ENCODE results near the gene A2M.

The A2M gene

DNA sequence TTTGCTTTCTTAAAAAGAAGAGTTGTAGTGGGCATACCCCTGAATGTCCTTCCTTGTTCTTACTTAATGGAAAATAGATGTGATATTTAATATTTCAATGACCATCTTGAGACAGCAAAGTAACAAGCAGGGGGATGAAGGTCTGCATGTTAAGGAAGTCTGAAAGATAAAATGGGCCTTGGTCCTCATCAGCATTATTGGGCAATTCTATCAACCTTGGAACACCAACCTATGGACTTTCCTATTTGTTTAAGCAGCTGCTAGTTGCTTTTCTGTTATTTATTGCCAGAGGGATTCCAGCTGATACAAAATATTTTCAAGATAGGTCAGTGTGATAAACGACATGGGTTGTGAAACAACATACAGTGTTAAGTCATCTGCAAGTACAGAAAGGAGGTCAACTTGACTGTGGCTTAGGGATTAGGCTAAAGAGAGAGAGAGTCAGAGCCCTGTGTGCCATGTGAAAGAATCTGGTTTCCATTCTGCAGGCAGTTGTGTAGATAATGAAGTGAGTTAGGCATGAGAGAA lies 16.4 kb upstream of the A2M start:
- Mint-ChIP-seq H3K4me3 (no peak overlapping the region), H3K4me1 (ENCODE audit: low read depth) (no peaks in the 10 kb centered on the region), H3K9me3 (peaks cover 14% of the 10 kb centered on the region), H3K36me3 (ENCODE audit: low read depth) (no peaks in the 10 kb centered on the region), H3K27me3 (peaks cover 1% of the 10 kb centered on the region), H3K27ac (no peak overlapping the region)
- intact Hi-C loops (cut with micrococcal nuclease) = no loop called here

DNA sequence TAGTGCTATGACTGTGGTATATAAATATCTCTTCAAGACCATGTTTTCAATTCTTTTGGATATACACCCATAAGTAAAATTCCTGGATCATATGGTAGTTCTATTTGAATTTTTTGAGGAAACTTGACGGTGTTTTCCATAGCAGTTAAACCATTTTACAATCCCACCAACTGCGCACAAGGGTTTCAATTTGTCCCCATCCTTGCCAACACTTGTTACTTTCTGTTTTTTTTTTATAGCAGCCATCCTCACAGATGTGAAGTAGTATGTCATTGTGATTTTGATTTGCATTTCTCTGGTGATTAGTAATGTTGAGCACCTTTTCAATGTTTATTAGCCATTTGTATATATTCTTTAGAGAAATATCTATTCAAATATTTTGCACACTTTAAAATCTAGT lies 14.5 kb upstream of the A2M start:
- H3K27ac Mint-ChIP-seq = no peak overlapping the region
- peaks cover 1% of the 10 kb centered on the region for H3K27me3 Mint-ChIP-seq
- peaks cover 8% of the 10 kb centered on the region for H3K9me3 Mint-ChIP-seq
- no peak overlapping the region for H3K4me3 Mint-ChIP-seq
- no peaks in the 10 kb centered on the region for H3K4me1 Mint-ChIP-seq (ENCODE audit: low read depth)
- intact Hi-C loops (cut with micrococcal nuclease) = no loop called here
- no peaks in the 10 kb centered on the region for H3K36me3 Mint-ChIP-seq (ENCODE audit: low read depth)

DNA sequence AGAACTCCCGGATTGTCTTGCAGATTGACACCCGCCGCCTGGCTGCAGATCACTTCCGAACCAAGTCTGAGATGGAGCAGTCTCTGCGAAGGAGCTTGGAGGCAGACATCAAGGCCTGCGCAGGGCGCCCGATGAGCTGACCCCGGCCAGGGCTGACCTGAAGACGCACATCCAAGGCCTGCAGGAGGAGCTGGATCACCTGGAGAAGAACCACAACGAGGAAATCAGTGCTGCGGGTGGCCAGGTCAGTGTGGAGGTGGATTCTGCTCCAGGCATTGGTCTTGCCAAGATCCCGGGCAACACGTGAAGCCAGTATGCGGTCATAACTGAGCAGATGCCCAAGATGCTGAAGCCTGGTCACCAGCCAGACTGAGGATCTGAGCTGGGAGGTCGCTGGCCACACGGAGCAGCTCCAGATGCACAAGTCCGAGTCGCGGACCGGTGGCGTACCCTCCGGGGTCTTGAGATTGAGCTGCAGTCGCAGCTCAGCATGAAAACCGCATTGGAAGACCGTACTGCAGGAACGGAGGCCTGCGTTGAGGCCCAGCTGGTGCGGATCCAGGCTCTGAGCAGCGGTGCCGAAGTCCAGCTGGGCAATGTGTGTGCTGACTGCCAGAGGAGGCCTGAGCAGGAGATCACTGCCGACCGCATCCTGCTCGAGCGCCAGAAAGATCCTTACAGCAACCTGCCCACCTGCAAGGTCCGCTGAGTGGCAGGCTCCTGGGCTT lies 12.4 kb upstream of the A2M start:
- intact Hi-C loops (cut with micrococcal nuclease) = no loop called here
- Mint-ChIP-seq H3K27ac (no peak overlapping the region), H3K4me1 (ENCODE audit: low read depth) (no peaks in the 10 kb centered on the region), H3K27me3 (peaks cover 1% of the 10 kb centered on the region), H3K4me3 (no peak overlapping the region), H3K9me3 (peaks cover 8% of the 10 kb centered on the region), H3K36me3 (ENCODE audit: low read depth) (no peaks in the 10 kb centered on the region)

DNA sequence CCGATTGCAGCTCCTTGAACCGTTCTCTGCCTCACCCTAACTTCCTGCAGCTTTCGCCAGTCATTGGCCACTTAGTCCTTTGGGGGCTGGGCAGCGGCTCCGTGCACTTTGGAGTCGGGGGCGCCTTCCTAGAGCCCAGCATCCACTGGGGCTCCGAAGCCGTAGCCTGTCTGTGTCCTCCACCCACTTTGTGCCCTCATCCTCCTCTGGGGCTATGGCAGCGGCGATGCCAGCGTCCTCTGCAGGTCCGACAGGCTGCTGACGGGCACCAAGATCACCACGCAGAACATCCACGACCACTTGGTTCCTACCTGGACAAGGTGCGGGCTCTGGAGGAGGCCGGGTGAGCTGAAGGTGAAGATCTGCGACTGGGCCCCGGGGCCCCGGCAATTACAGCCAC lies 11.8 kb upstream of the A2M start:
- H3K4me3 Mint-ChIP-seq = no peak overlapping the region
- no peak overlapping the region for H3K27ac Mint-ChIP-seq
- H3K36me3 Mint-ChIP-seq (ENCODE audit: low read depth) = no peaks in the 10 kb centered on the region
- peaks cover 8% of the 10 kb centered on the region for H3K9me3 Mint-ChIP-seq
- intact Hi-C loops (cut with micrococcal nuclease) = no loop called here
- no peaks in the 10 kb centered on the region for H3K4me1 Mint-ChIP-seq (ENCODE audit: low read depth)
- H3K27me3 Mint-ChIP-seq = peaks cover 1% of the 10 kb centered on the region

DNA sequence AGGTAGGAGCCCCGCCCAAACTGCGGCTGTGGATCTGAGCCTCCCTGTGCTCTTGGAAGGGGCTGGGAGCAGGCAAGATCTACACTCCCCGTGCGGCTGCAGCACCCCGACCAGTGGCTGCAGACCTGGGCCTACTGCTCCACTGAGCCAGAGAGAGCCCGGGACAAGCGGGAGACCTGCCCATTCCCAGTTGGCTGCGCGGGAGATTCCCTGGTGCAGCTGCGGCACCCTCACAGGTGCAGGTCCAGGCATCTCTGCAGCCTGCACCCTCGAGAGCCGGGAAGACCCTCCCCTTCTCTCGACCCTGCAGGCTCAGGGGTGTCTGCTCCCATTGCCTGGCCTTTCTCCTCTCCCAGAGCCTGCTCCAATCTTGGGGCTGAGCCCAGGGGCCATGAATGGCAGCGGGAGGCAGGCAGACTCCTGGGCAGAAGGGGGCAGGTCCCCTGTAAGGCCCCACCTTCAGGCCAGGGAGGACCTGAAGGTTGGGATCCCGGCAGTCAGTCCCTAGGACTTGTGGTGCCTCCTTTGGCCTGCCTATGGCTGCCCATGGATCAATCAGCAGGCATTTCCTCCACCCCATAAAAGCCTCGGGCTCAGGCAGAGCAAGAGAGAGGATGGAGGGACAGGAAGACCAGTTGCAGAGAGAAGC lies 8.8 kb upstream of the A2M start:
- Mint-ChIP-seq H3K27ac (no peak overlapping the region), H3K9me3 (peaks cover under 1% of the 10 kb centered on the region), H3K36me3 (ENCODE audit: low read depth) (no peaks in the 10 kb centered on the region), H3K4me1 (ENCODE audit: low read depth) (peaks cover 8% of the 10 kb centered on the region), H3K4me3 (no peak overlapping the region), H3K27me3 (peaks cover 1% of the 10 kb centered on the region)
- intact Hi-C loops (cut with micrococcal nuclease) = no loop called here

DNA sequence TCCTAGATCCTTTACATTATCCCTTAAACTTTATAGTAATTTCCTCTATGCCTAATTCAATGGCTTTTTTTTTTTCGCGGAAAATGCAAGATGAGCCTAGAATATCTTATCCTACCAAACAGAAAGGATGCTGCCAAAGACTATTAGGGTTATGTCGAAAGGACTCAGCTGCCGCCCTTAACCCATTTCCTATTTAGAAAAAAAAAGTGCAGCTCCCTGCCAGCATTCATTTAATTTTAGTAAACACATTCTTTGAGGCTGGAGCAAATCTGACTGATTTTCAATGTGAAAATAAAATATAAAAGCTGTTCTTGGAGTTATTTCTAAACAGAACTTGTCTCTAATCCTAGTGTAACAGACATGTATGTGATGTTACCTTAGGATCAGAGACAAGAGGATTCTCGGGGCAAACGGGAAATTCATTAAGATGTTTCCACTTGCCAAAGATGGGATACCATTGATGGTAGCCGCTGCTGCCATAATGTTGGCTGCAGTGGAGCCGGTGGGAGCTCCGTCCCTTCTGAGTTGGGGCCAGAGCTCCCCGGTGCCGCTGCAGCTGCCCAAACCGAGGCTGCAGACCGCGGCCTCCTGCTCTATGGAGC lies 8.2 kb upstream of the A2M start:
- Mint-ChIP-seq H3K4me3 (no peak overlapping the region), H3K27ac (no peak overlapping the region), H3K4me1 (ENCODE audit: low read depth) (peaks cover 14% of the 10 kb centered on the region), H3K9me3 (no peaks in the 10 kb centered on the region), H3K36me3 (ENCODE audit: low read depth) (no peaks in the 10 kb centered on the region), H3K27me3 (peaks cover 1% of the 10 kb centered on the region)
- intact Hi-C loops (cut with micrococcal nuclease) = no loop called here

DNA sequence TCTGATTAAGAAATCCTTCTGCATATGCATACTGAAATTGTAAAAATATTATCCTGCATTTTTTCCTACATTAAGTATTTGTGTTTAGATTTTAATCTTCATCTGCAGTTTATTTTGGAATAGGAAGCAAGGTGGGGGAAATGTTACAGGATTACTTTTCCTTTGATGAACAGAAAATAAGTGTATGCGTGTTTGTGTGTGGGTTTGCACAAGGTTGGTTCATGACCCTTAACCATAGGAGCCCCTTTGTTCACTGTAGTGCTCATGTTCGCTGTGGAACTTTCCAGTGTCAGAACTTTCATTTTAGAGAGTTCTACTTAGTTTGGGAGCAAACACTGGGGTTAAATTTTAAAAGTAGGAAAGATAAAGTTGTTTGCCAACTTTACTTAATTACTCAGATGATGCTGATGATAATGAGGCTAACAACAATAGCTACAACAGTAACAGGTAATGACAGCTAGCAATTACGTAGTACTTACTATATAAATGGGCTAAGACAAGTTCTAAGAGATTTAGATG lies 6.4 kb upstream of the A2M start:
- Mint-ChIP-seq H3K27me3 (no peaks in the 10 kb centered on the region), H3K4me3 (no peak overlapping the region), H3K36me3 (ENCODE audit: low read depth) (no peaks in the 10 kb centered on the region), H3K4me1 (ENCODE audit: low read depth) (peaks cover 25% of the 10 kb centered on the region), H3K9me3 (no peaks in the 10 kb centered on the region), H3K27ac (no peak overlapping the region)
- intact Hi-C loops (cut with micrococcal nuclease) = no loop called here

DNA sequence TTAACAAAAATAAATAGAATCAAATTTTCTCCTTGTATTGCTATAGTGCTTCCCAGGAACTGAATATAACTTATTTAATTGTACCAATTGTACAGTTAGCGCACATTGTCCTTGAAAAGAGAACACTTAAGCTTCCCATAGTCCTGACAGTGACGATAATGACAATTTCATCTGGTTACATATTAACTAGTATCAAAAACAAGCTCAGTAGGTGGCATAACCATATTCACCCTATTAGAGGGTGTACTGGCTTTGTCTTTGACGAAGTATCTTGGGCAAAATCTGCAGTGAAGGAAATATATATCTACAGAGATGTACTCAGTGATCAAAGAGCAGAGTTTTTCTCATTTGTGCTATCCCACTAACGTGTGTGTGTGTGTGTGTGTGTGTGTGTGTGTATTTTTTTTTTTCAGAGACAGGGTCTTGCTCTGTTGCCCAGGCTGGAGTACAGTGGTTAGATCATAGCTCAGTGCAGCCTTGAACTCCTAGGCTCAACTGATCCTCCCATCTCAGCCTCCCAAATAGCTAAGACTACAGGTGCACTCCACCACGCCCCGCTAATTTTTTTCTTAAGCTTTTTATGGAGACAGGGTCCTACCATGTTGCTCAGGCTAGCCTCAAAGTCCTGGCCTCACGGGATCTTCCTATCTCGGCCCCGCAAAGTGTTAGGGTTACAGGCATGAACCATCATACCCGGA lies 4.9 kb upstream of the A2M start:
- H3K27me3 Mint-ChIP-seq = no peaks in the 10 kb centered on the region
- no peak overlapping the region for H3K27ac Mint-ChIP-seq
- no peaks in the 10 kb centered on the region for H3K9me3 Mint-ChIP-seq
- intact Hi-C loops (cut with micrococcal nuclease) = no loop called here
- H3K4me1 Mint-ChIP-seq (ENCODE audit: low read depth) = peaks cover 40% of the 10 kb centered on the region
- H3K36me3 Mint-ChIP-seq (ENCODE audit: low read depth) = no peaks in the 10 kb centered on the region
- no peak overlapping the region for H3K4me3 Mint-ChIP-seq

DNA sequence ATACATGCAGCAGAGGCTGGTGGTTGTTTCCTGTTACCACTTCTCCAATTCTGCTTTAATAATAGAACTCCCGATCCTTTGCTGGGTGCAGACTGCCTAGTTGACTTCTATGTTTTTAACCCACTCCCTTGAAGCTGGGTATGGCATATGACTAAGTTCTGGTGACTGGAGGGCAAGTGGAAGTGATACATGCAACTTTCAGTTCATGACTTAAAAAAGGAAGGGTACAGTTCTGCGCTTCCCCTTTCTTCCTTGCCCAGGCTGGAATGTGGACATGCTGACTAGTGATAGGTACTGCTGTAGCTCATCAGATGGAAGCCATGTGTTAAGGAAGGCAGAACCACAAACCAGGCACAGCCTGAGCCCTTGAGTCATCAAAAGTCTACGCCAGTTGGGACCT lies 2.4 kb upstream of the A2M start:
- peaks cover 3% of the 10 kb centered on the region for H3K36me3 Mint-ChIP-seq (ENCODE audit: low read depth)
- no peak overlapping the region for H3K4me3 Mint-ChIP-seq
- H3K9me3 Mint-ChIP-seq = no peaks in the 10 kb centered on the region
- peaks cover 52% of the 10 kb centered on the region for H3K4me1 Mint-ChIP-seq (ENCODE audit: low read depth)
- intact Hi-C loops (cut with micrococcal nuclease) = no loop called here
- peak overlapping the region; percentile 84 for H3K27ac Mint-ChIP-seq
- no peaks in the 10 kb centered on the region for H3K27me3 Mint-ChIP-seq

DNA sequence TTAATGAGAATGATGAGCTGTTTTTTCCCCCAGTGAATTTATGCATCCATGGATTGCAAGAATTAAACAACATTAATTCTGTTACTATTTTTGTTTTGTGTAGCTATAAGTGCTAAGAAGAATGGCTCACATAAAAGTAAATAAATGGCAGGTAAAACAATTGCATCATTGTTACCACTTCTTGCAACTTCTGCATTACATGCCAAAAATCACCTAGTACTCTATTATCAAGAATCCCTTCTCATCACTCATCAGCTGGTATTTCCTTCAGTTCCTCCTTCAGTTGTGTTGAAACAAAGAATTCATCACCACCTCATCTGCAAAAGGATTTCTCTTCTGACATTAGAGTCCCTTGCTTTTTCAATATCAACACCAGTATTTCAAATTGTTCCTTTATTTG lies 773 bp downstream of the A2M start:
- intact Hi-C loops (cut with micrococcal nuclease) = no loop called here
- Mint-ChIP-seq H3K27me3 (no peaks in the 10 kb centered on the region), H3K4me1 (ENCODE audit: low read depth) (peaks cover 66% of the 10 kb centered on the region), H3K27ac (peak overlapping the region; percentile 89), H3K4me3 (peak overlapping the region; percentile 61), H3K36me3 (ENCODE audit: low read depth) (peaks cover 29% of the 10 kb centered on the region), H3K9me3 (peaks cover 8% of the 10 kb centered on the region)

DNA sequence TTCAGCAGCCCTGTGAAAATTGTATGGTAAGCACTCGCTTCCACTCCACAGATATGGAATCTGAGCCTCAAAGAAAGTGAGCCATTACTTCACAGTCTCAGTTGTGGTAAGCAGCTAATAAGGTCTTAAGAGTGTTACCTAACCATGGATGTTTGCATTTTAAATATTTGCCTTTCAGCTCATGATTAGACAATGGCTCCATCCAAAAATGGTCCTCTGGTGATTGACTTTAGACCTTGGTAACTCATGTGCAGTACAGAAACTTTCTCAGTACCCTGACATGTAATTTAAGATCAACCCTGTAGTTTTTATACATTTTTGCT lies 1.8 kb downstream of the A2M start:
- intact Hi-C loops (cut with micrococcal nuclease) = no loop called here
- peaks cover 39% of the 10 kb centered on the region for H3K36me3 Mint-ChIP-seq (ENCODE audit: low read depth)
- H3K4me1 Mint-ChIP-seq (ENCODE audit: low read depth) = peaks cover 57% of the 10 kb centered on the region
- H3K9me3 Mint-ChIP-seq = peaks cover 8% of the 10 kb centered on the region
- H3K4me3 Mint-ChIP-seq = no peak overlapping the region
- no peaks in the 10 kb centered on the region for H3K27me3 Mint-ChIP-seq
- no peak overlapping the region for H3K27ac Mint-ChIP-seq

DNA sequence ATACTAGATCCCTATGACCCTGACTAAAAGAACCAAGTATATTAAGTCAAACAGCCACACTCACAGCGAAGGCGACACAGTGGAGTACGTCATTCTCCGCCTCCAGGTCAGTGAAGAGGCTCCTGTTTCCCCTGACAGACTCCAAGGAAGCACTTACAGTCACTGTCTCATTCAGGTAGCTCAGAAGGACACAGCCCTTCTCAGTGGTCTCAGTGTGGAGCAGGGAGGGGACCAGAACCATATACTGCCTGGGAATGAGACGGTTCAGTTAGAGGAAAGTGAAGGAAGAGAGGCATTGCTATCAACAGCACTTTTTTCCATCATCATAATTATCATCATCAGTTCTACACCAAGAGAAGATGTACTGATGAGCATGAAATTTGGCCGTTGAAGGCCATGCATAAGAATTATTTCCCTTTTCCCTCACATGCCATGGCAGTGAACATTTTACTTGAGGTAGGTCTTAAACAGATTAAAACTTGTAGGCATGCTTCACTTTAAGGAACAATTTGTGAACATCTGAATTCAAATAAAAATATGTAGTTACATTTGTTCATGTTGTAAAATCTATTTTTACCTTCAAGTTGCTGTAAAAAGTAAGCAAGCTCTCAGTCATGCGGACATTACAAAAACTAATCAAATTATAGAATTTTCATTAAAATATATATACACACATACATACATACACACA lies 2.3 kb downstream of the A2M start:
- peaks cover 52% of the 10 kb centered on the region for H3K4me1 Mint-ChIP-seq (ENCODE audit: low read depth)
- intact Hi-C loops (cut with micrococcal nuclease) = no loop called here
- H3K36me3 Mint-ChIP-seq (ENCODE audit: low read depth) = peaks cover 44% of the 10 kb centered on the region
- H3K27ac Mint-ChIP-seq = peak overlapping the region; percentile 30
- no peaks in the 10 kb centered on the region for H3K27me3 Mint-ChIP-seq
- H3K9me3 Mint-ChIP-seq = peaks cover 8% of the 10 kb centered on the region
- H3K4me3 Mint-ChIP-seq = no peak overlapping the region

DNA sequence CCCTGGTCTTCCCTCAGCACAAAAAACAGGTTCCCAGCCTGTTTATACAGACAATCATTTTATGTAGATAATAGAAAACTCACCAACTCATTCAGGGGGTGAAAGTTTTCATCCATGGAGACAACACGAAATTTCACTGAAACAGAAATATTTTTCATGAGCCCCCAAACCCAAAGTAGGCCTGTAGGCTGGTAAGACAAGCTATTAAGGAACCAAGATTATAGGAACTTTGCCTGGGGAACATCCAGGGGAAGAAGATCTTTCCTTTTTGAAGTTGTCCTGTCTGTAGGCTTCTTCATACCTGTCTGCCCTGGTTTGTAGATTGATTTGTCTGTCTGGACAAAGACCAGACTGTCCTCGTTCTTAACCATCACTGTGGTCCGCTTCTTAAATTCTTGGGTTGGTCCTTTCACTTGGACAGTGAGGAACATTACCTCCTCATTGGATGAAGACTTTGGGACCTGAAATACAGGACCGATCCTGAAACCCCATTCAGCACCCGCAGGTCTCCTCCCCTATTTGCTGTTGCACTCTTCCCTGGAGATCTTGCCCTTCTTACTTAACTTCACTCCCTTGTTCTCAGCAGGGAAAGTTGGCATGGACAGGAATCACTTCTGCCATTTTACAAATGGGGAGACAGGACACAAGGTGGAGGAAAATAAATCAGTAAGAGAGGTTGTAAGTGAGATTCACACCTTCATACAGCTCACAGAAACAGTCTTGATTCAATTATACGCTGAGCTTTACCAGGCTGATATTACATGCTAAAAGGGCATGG lies 3.5 kb downstream of the A2M start:
- Mint-ChIP-seq H3K4me3 (no peak overlapping the region), H3K9me3 (peaks cover 8% of the 10 kb centered on the region), H3K27me3 (no peaks in the 10 kb centered on the region), H3K36me3 (ENCODE audit: low read depth) (peaks cover 55% of the 10 kb centered on the region), H3K4me1 (ENCODE audit: low read depth) (peaks cover 47% of the 10 kb centered on the region), H3K27ac (no peak overlapping the region)
- intact Hi-C loops (cut with micrococcal nuclease) = no loop called here

All from dendritic cell treated with granulocyte-macrophage colony-stimulating factor and Interleukin-4, amounts not matched to agents 40 ng/mL and 50 ng/mL, for 4 days (primary cell).